Esophagus squamous epithelium (tissue), 4 donors: ENCODE data around the gene CYSRT1.

Source experiments
- POLR2A ChIP-seq, 4 donors: fragments of 450-650 bp; IDR thresholded peaks; one replicate each; pipeline ENCODE4 v1.6.1; 2017; ENCODE audit warnings: antibody characterized with exemption in 4 of 4, mild to moderate bottlenecking in 4 of 4, moderate library complexity in 3 of 4
- TF ChIP-seq, protein P1 (sequence below), 6 experiments: fragments of 450-650 bp in 4 of 6; fragments of 200-600 bp in 2 of 6; sonication (generic) in 2 of 6; IDR thresholded peaks; one replicate each; pipeline ENCODE4 v1.5.1; 2016 to 2019; ENCODE audit warnings: antibody characterized with exemption in 6 of 6, mild to moderate bottlenecking in 4 of 6, moderate library complexity in 4 of 6

GRCh38 chr9:137216188-137216965 is 8.6 kb upstream of the CYSRT1 start:
- TF ChIP-seq, protein P1, sequence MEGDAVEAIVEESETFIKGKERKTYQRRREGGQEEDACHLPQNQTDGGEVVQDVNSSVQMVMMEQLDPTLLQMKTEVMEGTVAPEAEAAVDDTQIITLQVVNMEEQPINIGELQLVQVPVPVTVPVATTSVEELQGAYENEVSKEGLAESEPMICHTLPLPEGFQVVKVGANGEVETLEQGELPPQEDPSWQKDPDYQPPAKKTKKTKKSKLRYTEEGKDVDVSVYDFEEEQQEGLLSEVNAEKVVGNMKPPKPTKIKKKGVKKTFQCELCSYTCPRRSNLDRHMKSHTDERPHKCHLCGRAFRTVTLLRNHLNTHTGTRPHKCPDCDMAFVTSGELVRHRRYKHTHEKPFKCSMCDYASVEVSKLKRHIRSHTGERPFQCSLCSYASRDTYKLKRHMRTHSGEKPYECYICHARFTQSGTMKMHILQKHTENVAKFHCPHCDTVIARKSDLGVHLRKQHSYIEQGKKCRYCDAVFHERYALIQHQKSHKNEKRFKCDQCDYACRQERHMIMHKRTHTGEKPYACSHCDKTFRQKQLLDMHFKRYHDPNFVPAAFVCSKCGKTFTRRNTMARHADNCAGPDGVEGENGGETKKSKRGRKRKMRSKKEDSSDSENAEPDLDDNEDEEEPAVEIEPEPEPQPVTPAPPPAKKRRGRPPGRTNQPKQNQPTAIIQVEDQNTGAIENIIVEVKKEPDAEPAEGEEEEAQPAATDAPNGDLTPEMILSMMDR (IDR thresholded peaks at IDR 0.05) = no peak
- no peak for TF ChIP-seq POLR2A (IDR thresholded peaks at IDR 0.05)
